Measurements from ENCODE around the gene ACOX3.

DNA sequence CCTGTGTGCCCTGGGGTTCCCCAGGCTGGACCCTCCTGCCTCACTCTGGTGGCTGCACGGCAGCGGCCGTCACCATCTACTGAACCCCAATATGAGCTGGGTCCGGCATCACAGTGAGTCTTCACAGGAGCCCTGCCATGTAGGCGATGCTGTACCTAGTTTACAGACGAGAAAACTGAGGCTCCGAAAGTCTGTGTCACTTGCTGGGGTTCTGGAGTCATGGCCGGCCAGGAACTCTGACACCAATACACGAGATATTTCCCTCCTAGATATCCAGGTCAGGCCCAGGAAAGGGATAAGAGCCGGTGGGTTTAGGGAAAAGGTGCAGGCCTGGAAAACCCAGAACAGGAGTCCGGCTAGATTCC, 96.6 kb downstream of the ACOX3 start:
- TF ChIP-seq, protein P1, sequence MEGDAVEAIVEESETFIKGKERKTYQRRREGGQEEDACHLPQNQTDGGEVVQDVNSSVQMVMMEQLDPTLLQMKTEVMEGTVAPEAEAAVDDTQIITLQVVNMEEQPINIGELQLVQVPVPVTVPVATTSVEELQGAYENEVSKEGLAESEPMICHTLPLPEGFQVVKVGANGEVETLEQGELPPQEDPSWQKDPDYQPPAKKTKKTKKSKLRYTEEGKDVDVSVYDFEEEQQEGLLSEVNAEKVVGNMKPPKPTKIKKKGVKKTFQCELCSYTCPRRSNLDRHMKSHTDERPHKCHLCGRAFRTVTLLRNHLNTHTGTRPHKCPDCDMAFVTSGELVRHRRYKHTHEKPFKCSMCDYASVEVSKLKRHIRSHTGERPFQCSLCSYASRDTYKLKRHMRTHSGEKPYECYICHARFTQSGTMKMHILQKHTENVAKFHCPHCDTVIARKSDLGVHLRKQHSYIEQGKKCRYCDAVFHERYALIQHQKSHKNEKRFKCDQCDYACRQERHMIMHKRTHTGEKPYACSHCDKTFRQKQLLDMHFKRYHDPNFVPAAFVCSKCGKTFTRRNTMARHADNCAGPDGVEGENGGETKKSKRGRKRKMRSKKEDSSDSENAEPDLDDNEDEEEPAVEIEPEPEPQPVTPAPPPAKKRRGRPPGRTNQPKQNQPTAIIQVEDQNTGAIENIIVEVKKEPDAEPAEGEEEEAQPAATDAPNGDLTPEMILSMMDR (optimal IDR thresholded peaks at IDR 0.05 in 1 of 3, IDR thresholded peaks at IDR 0.05 in 1 of 3, conservative IDR thresholded peaks at IDR 0.05 in 1 of 3; ENCODE audit: extremely low read depth in 1 of 3, insufficient read depth in 2 of 3, low read length in 3 of 3): no peak
- TF ChIP-seq EZH2 (IDR thresholded peaks at IDR 0.05; ENCODE audit: low read length): no peak

All from keratinocyte (primary cell).